Measurements from ENCODE around the gene ANKRD10. TPM values are rescaled to one million over a fixed set of nuclear protein-coding genes. Genes with fewer than 3 reads are reported as not detected.

ANKRD10 gene
- total and polyA plus RNA-seq, 2 of the 8 experiments (the other 6 are each of a cell fraction or from before 2014, with no cell fraction given) = 146 to 218 TPM

- Histone ChIP-seq H3K9me3 (ENCODE audit: insufficient read depth in 2 of 2, low read depth in 1 of 2, low read length in 1 of 2) (no peaks in the 10 kb centered on the region), H2BK5ac (ENCODE audit: low read depth, low read length) (no peak overlapping the region), H3K23ac (ENCODE audit: insufficient read length) (no peak overlapping the region), H3K4me1 (replicated peaks in 1 of 4; ENCODE audit: control insufficient read depth in 3 of 4, insufficient read depth in 4 of 4, low read length in 3 of 4) (peaks cover 6 to 12% (median 9%) of the 10 kb centered on the region in 4 experiments; a peak in 5 of 7 replicates), H3K4me3 (ENCODE audit: extremely low read depth in 1 of 4, insufficient read depth in 2 of 4, low read depth in 3 of 4, low read length in 4 of 4) (no peak overlapping the region), H4K8ac (ENCODE audit: extremely low read depth, insufficient read depth, low read length) (no peak overlapping the region), H3K27me3 (replicated peaks in 1 of 4; ENCODE audit: control insufficient read depth in 3 of 4, extremely low read depth in 1 of 4, insufficient read depth in 3 of 4, low read length in 3 of 4) (no peaks in the 10 kb centered on the region), H2AK5ac (ENCODE audit: low read depth, low read length) (no peak overlapping the region), H2AFZ (ENCODE audit: low read length) (no peak overlapping the region), H3K14ac (ENCODE audit: insufficient read length) (no peak overlapping the region), H2BK20ac (ENCODE audit: low read length) (no peak overlapping the region), H3K23me2 (ENCODE audit: low read depth, low read length) (no peaks in the 10 kb centered on the region), H3K4ac (replicated peaks; ENCODE audit: insufficient read length, low read depth, low read length) (no peak overlapping the region), H3K27ac (ENCODE audit: low read depth, low read length) (no peak overlapping the region), H2BK15ac (ENCODE audit: low read length) (no peak overlapping the region), H3K79me1 (ENCODE audit: low read depth, low read length) (peaks cover 4% of the 10 kb centered on the region), H4K5ac (ENCODE audit: insufficient read length, low read depth, low read length) (no peak overlapping the region), H3K36me3 (ENCODE audit: control insufficient read depth in 2 of 4, insufficient read depth in 4 of 4, low read length in 3 of 4) (peaks cover 5 to 77% (median 40%) of the 10 kb centered on the region in 4 experiments; a peak in 7 of 8 replicates), H4K91ac (replicated peaks; ENCODE audit: insufficient read length, low read length) (no peak overlapping the region), H3K79me2 (ENCODE audit: control insufficient read depth in 1 of 2, insufficient read depth in 2 of 2, low read length in 2 of 2) (peaks cover 12 to 89% of the 10 kb centered on the region in 2 experiments), H2BK12ac (ENCODE audit: low read depth, low read length) (no peak overlapping the region), H3K4me2 (ENCODE audit: insufficient read depth in 1 of 2, low read depth in 2 of 2, low read length in 2 of 2) (no peak overlapping the region), H3K56ac (replicated peaks; ENCODE audit: insufficient read length, low read depth, low read length) (no peak overlapping the region), H2BK120ac (replicated peaks; ENCODE audit: low read depth, low read length) (no peak overlapping the region), H3K9ac (replicated peaks in 1 of 4; ENCODE audit: extremely low read depth in 1 of 4, low read depth in 3 of 4, low read length in 3 of 4) (no peak overlapping the region), H4K20me1 (replicated peaks in 1 of 2; ENCODE audit: control insufficient read depth in 1 of 2, insufficient read depth in 2 of 2, low read length in 2 of 2) (peaks cover 8% of the 10 kb centered on the region in 2 experiments), H3K18ac (ENCODE audit: extremely low read depth, low read length) (no peak overlapping the region)
- POLR2A ChIA-PET (ENCODE audit: partially characterized antibody) = interaction anchor here (4.5 kb wide), 1 partner anchor 12 kb away, joined by 29 read pairs; the partner anchor contains the start of gene ANKRD10
- TF ChIP-seq JUND (IDR thresholded peaks at IDR 0.05; ENCODE audit: low read length) (no peak), TAF1 (IDR thresholded peaks at IDR 0.05; ENCODE audit: low read depth, low read length) (no peak), PHF8 (conservative IDR thresholded peaks at IDR 0.05; ENCODE audit: low read depth, low read length) (no peak), ATF2 (IDR thresholded peaks at IDR 0.05; ENCODE audit: low read length) (no peak), TBP (IDR thresholded peaks at IDR 0.05; ENCODE audit: low read depth, low read length) (no peak), CREB1 (IDR thresholded peaks at IDR 0.05) (no peak), TAF7 (optimal IDR thresholded peaks at IDR 0.05; ENCODE audit: borderline replicate concordance, low read depth, low read length) (no peak), EZH2 (IDR thresholded peaks at IDR 0.05; ENCODE audit: low read depth, low read length, severe bottlenecking) (no peak), ATF3 (IDR thresholded peaks at IDR 0.05; ENCODE audit: insufficient read depth, low read depth, low read length) (no peak)
- WGBS, 2 experiments (ENCODE audit: extremely low coverage in 1 of 2, insufficient coverage in 1 of 2, insufficient read length in 1 of 2, insufficient replicate concordance in 2 of 2, low coverage in 1 of 2, low lambda C conversion rate in 2 of 2, missing lambda C conversion rate in 1 of 2) = 93% methylated on average over 2 of the region's 2 CpGs; no CpG with 5 or more reads in 1 of the 2 experiments
- DNase-seq (ENCODE audit: low read depth in 1 of 2, low spot score in 2 of 2) = no peak
- no peak for FAIRE-seq
- CTCF ChIA-PET (ENCODE audit: partially characterized antibody) = interaction anchor here (1.0 to 1.9 kb wide), 2 partner anchors 18 to 23 kb away, joined by 3 to 7 read pairs; no protein-coding TSS in a partner anchor
Observed at GRCh38 chr13:110902370-110902769, 12.5 kb downstream of the ANKRD10 start.

Measured in H1 (cell line).